Cardiac muscle cell (in vitro differentiated cells and primary cell): Measurements from ENCODE around the gene C17orf107. TPM values are rescaled to one million over a fixed set of nuclear protein-coding genes. Genes with fewer than 3 reads are reported as not detected.
"Not testable (repeated sequence)": the region's sequence is repeated elsewhere in the genome, so short reads cannot be mapped to it uniquely, and the experiment has no call there.

Experiments used
- DNase-seq, 2 donors: peaks; one replicate each; pipeline versions ENCODE4 v3.0.0 to v3.0.0-alpha.2; 2010 to 2017; ENCODE audit warnings: low read depth in 1 of 2, low spot score in 1 of 2
- H3K27ac ChIP-seq: fragments of 200-600 bp; sonication (generic); 2 replicates; pipeline ENCODE4 v1.5.1; 2016
- H3K27me3 ChIP-seq: fragments of 200-600 bp; sonication (generic); 2 replicates; pipeline ENCODE4 v1.6.0; 2016; ENCODE audit warnings: control low read depth
- H3K36me3 ChIP-seq: fragments of 200-600 bp; sonication (generic); 2 replicates; pipeline ENCODE4 v1.5.1; 2016; ENCODE audit warnings: control low read depth
- H3K4me1 ChIP-seq: fragments of 200-600 bp; sonication (generic); 2 replicates; pipeline ENCODE4 v1.8.1; 2017; ENCODE audit warnings: low read depth, mild to moderate bottlenecking, mixed run types
- H3K4me3 ChIP-seq: fragments of 200-600 bp; sonication (generic); 2 replicates; pipeline ENCODE4 v1.5.1; 2016; ENCODE audit warnings: mild to moderate bottlenecking
- H3K9me3 ChIP-seq: fragments of 200-600 bp; sonication (generic); 2 replicates; pipeline ENCODE4 v1.5.1; 2017; ENCODE audit warnings: low read depth, mild to moderate bottlenecking, control low read depth
- CTCF ChIP-seq: IDR thresholded peaks from 2 replicates; pipeline ENCODE4 v1.5.1; 2012; ENCODE audit warnings: low read depth, mild to moderate bottlenecking, low read length
- polyA plus RNA-seq: library from polyadenylated mRNA; unstranded; fragments of >200 nt; fragmentation: Nextera tagmentation; extraction: Ambion mirVana; gene quantifications from 2 replicates; pipeline ENCODE4 v1.2.1, GENCODE V29; 2016
- total RNA-seq: library from RNA; depleted of rRNA; stranded (reverse); fragments of >200 nt; gene quantifications from 2 replicates; pipeline ENCODE4 v1.2.3, GENCODE V29; 2016

Gene C17orf107
- total and polyA plus RNA-seq, 2 experiments from 2014 or later = 1.3 to 7.4 TPM

- DNase-seq = peak in 1 of 2 donors; percentile 29
- Histone ChIP-seq H3K27ac (no peak overlapping the region), H3K27me3 (no peaks in the 10 kb centered on the region), H3K9me3 (no peaks in the 10 kb centered on the region), H3K4me3 (no peak overlapping the region), H3K4me1 (peaks cover 6% of the 10 kb centered on the region), H3K36me3 (no peaks in the 10 kb centered on the region)
- no peak for TF ChIP-seq CTCF
Observed at GRCh38 chr17:4859816-4860625, 39.3 kb upstream of the C17orf107 start.

GRCh38 chr17:4860651-4861050, 38.7 kb upstream of the C17orf107 start:
- no peak overlapping the region for H3K4me3 ChIP-seq
- H3K27ac ChIP-seq = no peak overlapping the region
- no peaks in the 10 kb centered on the region for H3K27me3 ChIP-seq
- no peaks in the 10 kb centered on the region for H3K36me3 ChIP-seq
- TF ChIP-seq CTCF = no peak
- H3K9me3 ChIP-seq = no peaks in the 10 kb centered on the region
- DNase-seq = no peak
- H3K4me1 ChIP-seq = peaks cover 6% of the 10 kb centered on the region

- Histone ChIP-seq H3K9me3 (no peaks in the 10 kb centered on the region), H3K36me3 (no peaks in the 10 kb centered on the region), H3K27me3 (no peaks in the 10 kb centered on the region), H3K27ac (no peak overlapping the region), H3K4me1 (peaks cover 6% of the 10 kb centered on the region), H3K4me3 (no peak overlapping the region)
- no peak for TF ChIP-seq CTCF
- no peak for DNase-seq
Observed at GRCh38 chr17:4861052-4861451, 38.3 kb upstream of the C17orf107 start.

GRCh38 chr17:4862720-4863119, 36.6 kb upstream of the C17orf107 start:
- Histone ChIP-seq H3K36me3 (no peaks in the 10 kb centered on the region), H3K4me1 (peaks cover 6% of the 10 kb centered on the region), H3K9me3 (no peaks in the 10 kb centered on the region), H3K27ac (no peak overlapping the region), H3K27me3 (no peaks in the 10 kb centered on the region), H3K4me3 (no peak overlapping the region)
- no peak for DNase-seq
- TF ChIP-seq CTCF = no peak

- Histone ChIP-seq H3K9me3 (no peaks in the 10 kb centered on the region), H3K4me1 (peaks cover 6% of the 10 kb centered on the region), H3K27me3 (no peaks in the 10 kb centered on the region), H3K27ac (no peak overlapping the region), H3K4me3 (no peak overlapping the region), H3K36me3 (no peaks in the 10 kb centered on the region)
- no peak for DNase-seq
- TF ChIP-seq CTCF = no peak
Observed at GRCh38 chr17:4863321-4863720, 36.0 kb upstream of the C17orf107 start.

- not testable (repeated sequence) for H3K4me1 ChIP-seq, H3K27me3 ChIP-seq, H3K9me3 ChIP-seq, H3K4me3 ChIP-seq, H3K27ac ChIP-seq, H3K36me3 ChIP-seq, DNase-seq
Observed at GRCh38 chr17:4867535-4867934, 31.8 kb upstream of the C17orf107 start.

- not testable (repeated sequence) for DNase-seq, H3K27ac ChIP-seq, H3K36me3 ChIP-seq, H3K4me1 ChIP-seq, H3K27me3 ChIP-seq, H3K9me3 ChIP-seq, H3K4me3 ChIP-seq
Observed at GRCh38 chr17:4869058-4869998, 30.0 kb upstream of the C17orf107 start.
